GM12878 (cell line): Measurements from ENCODE around the gene STAG1.
"Not testable (repeated sequence)": the region's sequence is repeated elsewhere in the genome, so short reads cannot be mapped to it uniquely, and the experiment has no call there.

Experiments used
- BCL3 ChIP-seq: IDR thresholded peaks from 2 replicates; pipeline ENCODE4 v1.6.1; 2011; ENCODE audit warnings: borderline replicate concordance, low read depth, mild to moderate bottlenecking, moderate library complexity, low read length; ENCODE audit not compliant: insufficient read depth, poor library complexity, severe bottlenecking
- CBX3 ChIP-seq: fragments of 200-600 bp; sonication (generic); IDR thresholded peaks from 2 replicates; pipeline ENCODE4 v1.6.1; 2016; ENCODE audit warnings: low read depth, borderline replicate concordance
- CBX5 ChIP-seq: sonication (generic); IDR thresholded peaks from 2 replicates; pipeline ENCODE4 v1.6.1; 2016; ENCODE audit warnings: low read depth, moderate library complexity, mild to moderate bottlenecking, inconsistent platforms
- CEBPB ChIP-seq, 2 experiments: fragments of 150-350 bp in 1 of 2; IDR thresholded peaks; 2 replicates each; pipeline ENCODE4 v1.6.1; 2012 to 2014; ENCODE audit warnings: low read depth in 2 of 2, low read length in 2 of 2, borderline replicate concordance in 1 of 2, inconsistent platforms in 1 of 2
- CHD4 ChIP-seq: fragments of 200-600 bp; sonication (generic); IDR thresholded peaks from 2 replicates; pipeline ENCODE4 v1.6.1; 2016; ENCODE audit warnings: mild to moderate bottlenecking
- CTCF ChIP-seq, 3 experiments: IDR thresholded peaks in 2 of 3; conservative IDR thresholded peaks in 1 of 3; 2 replicates each; pipeline ENCODE4 v1.5.1; 2011; ENCODE audit warnings: low read depth in 3 of 3, low read length in 3 of 3, mild to moderate bottlenecking in 3 of 3, control low read depth in 2 of 3, moderate library complexity in 2 of 3, inconsistent platforms in 1 of 3, mixed read lengths in 1 of 3; ENCODE audit not compliant: control insufficient read depth in 2 of 3, insufficient read depth in 1 of 3; ENCODE audit errors: extremely low read depth in 1 of 3
- EP300 ChIP-seq, 2 experiments: fragments of 150-350 bp in 1 of 2; IDR thresholded peaks; 2 replicates each; pipeline ENCODE4 v1.6.1; 2011 to 2012; ENCODE audit warnings: low read depth in 2 of 2, low read length in 2 of 2, borderline replicate concordance in 1 of 2, improper control_type of control experiment in 1 of 2, inconsistent platforms in 1 of 2; ENCODE audit not compliant: control insufficient read depth in 1 of 2
- FOS ChIP-seq: IDR thresholded peaks from 3 replicates; pipeline ENCODE4 v1.6.1; 2011; ENCODE audit warnings: borderline replicate concordance; ENCODE audit not compliant: insufficient read length; ENCODE audit errors: extremely low read depth
- HDGF ChIP-seq: fragments of 450-650 bp; IDR thresholded peaks from 2 replicates; pipeline ENCODE4 v1.6.1; 2016; ENCODE audit warnings: antibody characterized with exemption
- MEF2A ChIP-seq: IDR thresholded peaks from 2 replicates; pipeline ENCODE4 v1.6.1; 2011; ENCODE audit warnings: low read depth, mild to moderate bottlenecking, low read length, moderate library complexity; ENCODE audit not compliant: insufficient read depth
- REST ChIP-seq: IDR thresholded peaks from 2 replicates; pipeline ENCODE4 v1.6.1; 2012; ENCODE audit warnings: mild to moderate bottlenecking, low read depth, low read length
- TBL1XR1 ChIP-seq: IDR thresholded peaks from 2 replicates; pipeline ENCODE4 v1.6.1; 2012; ENCODE audit warnings: low read depth, low read length, improper control_type of control experiment
- ZBED1 ChIP-seq: IDR thresholded peaks from 2 replicates; pipeline ENCODE4 v1.6.1; 2016; ENCODE audit warnings: borderline replicate concordance
- ZNF274 ChIP-seq: IDR thresholded peaks from one replicate; pipeline ENCODE4 v1.8.0; 2011; ENCODE audit not compliant: insufficient read length, insufficient read depth

GRCh38 chr3:136606216-136606615, 146.0 kb downstream of the STAG1 start:
- not testable (repeated sequence) for TF ChIP-seq BCL3; TBL1XR1; ZNF274; CTCF (IDR thresholded peaks at IDR 0.05 in 2 of 3, conservative IDR thresholded peaks at IDR 0.05 in 1 of 3; ENCODE audit: control insufficient read depth in 2 of 3, extremely low read depth in 1 of 3, insufficient read depth in 1 of 3, low read depth in 3 of 3, low read length in 3 of 3); MEF2A; ZBED1; FOS; CHD4; REST; EP300 (IDR thresholded peaks at IDR 0.05; ENCODE audit: borderline replicate concordance in 1 of 2, control insufficient read depth in 1 of 2, low read depth in 2 of 2, low read length in 2 of 2); CEBPB (IDR thresholded peaks at IDR 0.05; ENCODE audit: borderline replicate concordance in 1 of 2, low read depth in 2 of 2, low read length in 2 of 2); CBX5; CBX3; HDGF
